Ishikawa (cell line): ENCODE data around the gene NEGR1.

Experiments
- CEBPB ChIP-seq: IDR thresholded peaks from 2 replicates; pipeline ENCODE4 v1.6.1; 2012
- CREB1 ChIP-seq: IDR thresholded peaks from 2 replicates; pipeline ENCODE4 v1.6.1; 2012; ENCODE audit warnings: low read depth
- EGR1 ChIP-seq: IDR thresholded peaks from 2 replicates; pipeline ENCODE4 v1.6.1; 2012
- EP300 ChIP-seq: IDR thresholded peaks from 2 replicates; pipeline ENCODE4 v1.6.1; 2012; ENCODE audit warnings: borderline replicate concordance
- FOXM1 ChIP-seq: IDR thresholded peaks from 2 replicates; pipeline ENCODE4 v1.6.1; 2012; ENCODE audit warnings: low read depth, borderline replicate concordance
- MAX ChIP-seq: IDR thresholded peaks from 2 replicates; pipeline ENCODE4 v1.6.1; 2012
- NFIC ChIP-seq: IDR thresholded peaks from 2 replicates; pipeline ENCODE4 v1.6.1; 2012
- RAD21 ChIP-seq: IDR thresholded peaks from 2 replicates; pipeline ENCODE4 v1.6.1; 2012; ENCODE audit warnings: low read depth
- REST ChIP-seq: IDR thresholded peaks from 2 replicates; pipeline ENCODE4 v1.6.1; 2012; ENCODE audit warnings: low read depth, mild to moderate bottlenecking
- TAF1 ChIP-seq: IDR thresholded peaks from 2 replicates; pipeline ENCODE4 v1.6.1; 2012; ENCODE audit warnings: low read depth, mild to moderate bottlenecking
- TCF12 ChIP-seq: IDR thresholded peaks from 2 replicates; pipeline ENCODE4 v1.6.1; 2012; ENCODE audit warnings: low read depth
- TEAD4 ChIP-seq: IDR thresholded peaks from 2 replicates; pipeline ENCODE4 v1.6.1; 2012
- YY1 ChIP-seq: IDR thresholded peaks from 2 replicates; pipeline ENCODE4 v1.6.1; 2012; ENCODE audit warnings: low read depth
- ZBTB7A ChIP-seq: IDR thresholded peaks from 2 replicates; pipeline ENCODE4 v1.6.1; 2012; ENCODE audit warnings: low read depth
- TF ChIP-seq, protein P1 (sequence below): IDR thresholded peaks from 2 replicates; pipeline ENCODE4 v1.6.1; 2012

The NEGR1 gene

DNA sequence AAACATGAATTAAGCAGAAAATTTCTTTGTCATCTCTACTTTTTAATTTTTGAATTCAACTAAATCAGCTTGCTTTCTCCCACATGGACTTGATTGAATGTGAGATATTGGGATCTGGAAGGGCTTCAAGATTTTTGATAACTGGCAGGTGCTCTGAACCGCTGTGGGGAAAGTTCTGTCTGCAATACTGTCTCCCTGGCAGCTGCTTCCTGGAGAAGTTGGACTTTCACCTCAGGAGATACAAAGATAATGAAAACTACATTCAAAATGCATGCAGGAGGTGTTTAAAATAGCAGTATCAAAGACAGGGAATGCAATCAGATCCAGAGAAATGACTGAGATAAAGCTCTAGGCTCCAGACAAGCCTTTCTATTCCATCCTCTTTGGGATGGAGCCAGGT lies 338.3 kb downstream of the NEGR1 start:
- TF ChIP-seq CREB1 (no peak), TAF1 (no peak), CEBPB (no peak), NFIC (no peak), TEAD4 (no peak), ZBTB7A (no peak), FOXM1 (no peak), YY1 (no peak), REST (no peak), TCF12 (no peak), RAD21 (no peak), EP300 (no peak), EGR1 (no peak), MAX (no peak)
- TF ChIP-seq, protein P1, sequence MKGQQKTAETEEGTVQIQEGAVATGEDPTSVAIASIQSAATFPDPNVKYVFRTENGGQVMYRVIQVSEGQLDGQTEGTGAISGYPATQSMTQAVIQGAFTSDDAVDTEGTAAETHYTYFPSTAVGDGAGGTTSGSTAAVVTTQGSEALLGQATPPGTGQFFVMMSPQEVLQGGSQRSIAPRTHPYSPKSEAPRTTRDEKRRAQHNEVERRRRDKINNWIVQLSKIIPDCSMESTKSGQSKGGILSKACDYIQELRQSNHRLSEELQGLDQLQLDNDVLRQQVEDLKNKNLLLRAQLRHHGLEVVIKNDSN, result no peak

DNA sequence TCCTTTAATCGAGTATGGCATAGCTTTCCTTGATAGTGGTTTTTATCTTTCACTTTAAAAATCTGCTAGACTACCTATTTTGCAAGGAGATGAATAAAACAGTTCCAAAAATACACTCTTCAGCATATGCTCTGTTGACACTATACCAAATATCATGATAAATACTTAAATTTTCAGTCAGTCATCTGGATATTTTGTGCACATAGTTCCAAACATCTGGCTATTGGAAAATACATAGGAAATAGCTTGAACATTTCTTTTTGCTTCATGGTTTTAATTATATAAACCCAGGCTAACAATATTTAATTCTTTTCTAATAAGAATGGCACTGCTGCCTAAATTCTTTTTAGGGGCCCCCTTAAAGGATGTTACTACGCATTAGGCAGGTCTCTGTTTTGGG lies 342.1 kb downstream of the NEGR1 start:
- TF ChIP-seq EP300, result no peak
- TF ChIP-seq TEAD4, result no peak

- TF ChIP-seq TEAD4 (no peak), CEBPB (no peak), REST (no peak), ZBTB7A (no peak), NFIC (no peak), EGR1 (no peak), TCF12 (no peak), TAF1 (no peak), EP300 (no peak), MAX (no peak), RAD21 (no peak), CREB1 (no peak), FOXM1 (no peak), YY1 (no peak)
- TF ChIP-seq, protein P1, result no peak
Measured at GRCh38 chr1:71930511-71930910, 351.8 kb downstream of the NEGR1 start.

GRCh38 chr1:71921935-71922559 lies 360.3 kb downstream of the NEGR1 start:
- TF ChIP-seq FOXM1 (no peak), CEBPB (no peak), RAD21 (no peak), MAX (no peak), EP300 (no peak), NFIC (no peak)
- TF ChIP-seq, protein P1, result no peak

DNA sequence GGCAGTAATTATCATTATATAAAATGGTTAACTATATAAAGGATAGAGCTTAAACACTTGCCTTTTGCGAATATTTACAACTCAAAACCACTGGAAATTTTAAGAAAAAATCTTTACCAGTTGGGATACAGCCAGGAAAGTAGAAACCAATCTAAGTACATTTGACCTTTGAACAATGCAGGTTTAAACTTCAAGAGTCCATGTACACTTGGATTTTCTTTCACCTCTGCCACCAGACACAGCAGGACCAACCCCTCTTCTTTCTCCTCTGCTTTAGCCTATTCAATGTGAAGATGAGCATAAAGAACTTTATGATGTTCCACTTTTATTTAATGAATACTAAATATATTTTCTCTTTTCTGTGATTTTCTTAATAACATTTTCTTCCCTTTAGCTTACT lies 361.1 kb downstream of the NEGR1 start:
- TF ChIP-seq, protein P1, result no peak
- TF ChIP-seq TAF1, result no peak

DNA sequence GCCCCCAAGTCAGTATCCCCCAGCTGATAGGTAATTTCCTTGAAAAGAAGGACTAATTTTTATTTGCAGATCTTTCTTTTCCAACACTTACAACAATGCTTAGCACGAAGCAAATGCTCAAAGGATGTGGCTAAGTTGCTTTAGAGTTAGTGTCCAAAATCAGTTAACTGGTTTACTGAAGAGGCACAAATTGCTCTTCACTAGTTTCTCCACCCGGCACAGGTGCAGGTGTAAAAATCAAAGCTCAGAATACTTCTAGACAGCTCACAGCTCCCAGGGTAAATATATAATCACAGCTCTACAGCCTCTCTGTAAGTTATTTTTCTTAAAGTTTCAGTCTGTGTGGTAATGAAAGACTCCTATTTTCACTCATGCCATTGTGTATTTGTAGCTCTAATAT lies 361.8 kb downstream of the NEGR1 start:
- TF ChIP-seq YY1, result no peak
- TF ChIP-seq TAF1, result no peak
- TF ChIP-seq FOXM1, result no peak
- TF ChIP-seq ZBTB7A, result no peak
- TF ChIP-seq TCF12, result no peak
- TF ChIP-seq EGR1, result no peak
- TF ChIP-seq EP300, result no peak
